CD14-positive monocyte (primary cell): ENCODE measurements around the gene HS6ST3. TPM values are rescaled to one million over a fixed set of nuclear protein-coding genes. Genes with fewer than 3 reads are reported as not detected.

Experiments
- DNase-seq, 3 donors: peaks; one replicate each; pipeline ENCODE4 v3.0.0-alpha.2; 2011 to 2022
- H2AFZ ChIP-seq: 2 replicates; pipeline ENCODE4 v1.6.0; 2012; ENCODE audit warnings: mild to moderate bottlenecking, low read depth, low read length, inconsistent platforms; ENCODE audit not compliant: insufficient read depth, poor library complexity, severe bottlenecking
- H3K27ac ChIP-seq, 2 donors: 1 replicate in 1 of 2; 2 replicates in 1 of 2; pipeline ENCODE4 v1.5.1; 2012 to 2013; ENCODE audit warnings: low read length in 2 of 2, control low read depth in 1 of 2, inconsistent platforms in 1 of 2, low read depth in 1 of 2, mild to moderate bottlenecking in 1 of 2
- H3K27me3 ChIP-seq, 2 donors: one replicate each; pipeline versions ENCODE4 v1.6.0 to v1.6.1; 2011 to 2013; ENCODE audit warnings: low read length in 2 of 2; ENCODE audit not compliant: control insufficient read depth in 2 of 2, insufficient read depth in 2 of 2
- H3K36me3 ChIP-seq, 2 donors: replicated peaks in 1 of 2; 1 replicate in 1 of 2; 2 replicates in 1 of 2; pipeline versions ENCODE4 v1.5.1 to v1.6.1; 2012 to 2013; ENCODE audit warnings: low read length in 2 of 2, control low read depth in 1 of 2, inconsistent platforms in 1 of 2, mild to moderate bottlenecking in 1 of 2; ENCODE audit not compliant: insufficient read depth in 2 of 2, control insufficient read depth in 1 of 2
- H3K4me1 ChIP-seq, 2 donors: 1 replicate in 1 of 2; 2 replicates in 1 of 2; pipeline versions ENCODE4 v1.5.1 to v1.6.1; 2012 to 2013; ENCODE audit warnings: low read length in 2 of 2, control low read depth in 1 of 2, inconsistent platforms in 1 of 2, mild to moderate bottlenecking in 1 of 2, moderate library complexity in 1 of 2; ENCODE audit not compliant: insufficient read depth in 2 of 2, control insufficient read depth in 1 of 2
- H3K4me2 ChIP-seq: replicated peaks from 2 replicates; pipeline ENCODE3; 2012; ENCODE audit warnings: low read length, moderate library complexity, mild to moderate bottlenecking; ENCODE audit not compliant: poor library complexity, severe bottlenecking; ENCODE audit errors: extremely low read depth
- H3K4me3 ChIP-seq, 3 experiments: fragments of 200-600 bp in 1 of 3; sonication (generic) in 1 of 3; replicated peaks in 1 of 3; 1 replicate in 2 of 3; 2 replicates in 1 of 3; pipeline ENCODE4 v1.5.1; 2011 to 2013; ENCODE audit warnings: low read length in 3 of 3, mild to moderate bottlenecking in 3 of 3, control low read depth in 2 of 3, low read depth in 2 of 3, inconsistent platforms in 1 of 3, moderate library complexity in 1 of 3
- H3K79me2 ChIP-seq: 2 replicates; pipeline ENCODE4 v1.6.0; 2012; ENCODE audit warnings: mild to moderate bottlenecking, control low read depth, inconsistent platforms, low read length, moderate library complexity; ENCODE audit not compliant: insufficient read depth
- H3K9ac ChIP-seq: 2 replicates; pipeline ENCODE4 v1.6.0; 2017; ENCODE audit warnings: low read length, mild to moderate bottlenecking; ENCODE audit not compliant: insufficient read depth, poor library complexity, severe bottlenecking
- H3K9me3 ChIP-seq, 2 donors: replicated peaks in 1 of 2; 1 replicate in 1 of 2; 2 replicates in 1 of 2; pipeline versions ENCODE4 v1.5.1 to v1.6.1; 2012 to 2013; ENCODE audit warnings: low read length in 2 of 2, control low read depth in 1 of 2; ENCODE audit not compliant: control insufficient read depth in 1 of 2, insufficient read depth in 1 of 2
- H4K20me1 ChIP-seq: 2 replicates; pipeline ENCODE4 v1.6.0; 2012; ENCODE audit warnings: mild to moderate bottlenecking, low read length, control low read depth, moderate library complexity; ENCODE audit not compliant: insufficient read depth
- H3K27ac Mint-ChIP-seq, 7 donors: one replicate each; pipeline ENCODE4 v1.8.0; 2020; ENCODE audit warnings: mild to moderate bottlenecking in 7 of 7, mixed read lengths in 7 of 7, moderate library complexity in 6 of 7, inconsistent platforms in 2 of 7
- H3K27me3 Mint-ChIP-seq, 3 donors: one replicate each; pipeline ENCODE4 v1.8.0; 2021 to 2022; ENCODE audit warnings: low read depth in 3 of 3, mild to moderate bottlenecking in 3 of 3, mixed read lengths in 3 of 3, moderate library complexity in 3 of 3, inconsistent platforms in 1 of 3
- H3K36me3 Mint-ChIP-seq, 2 donors: one replicate each; pipeline ENCODE4 v1.8.0; 2020; ENCODE audit warnings: mixed read lengths in 2 of 2, inconsistent platforms in 1 of 2, mild to moderate bottlenecking in 1 of 2
- H3K4me1 Mint-ChIP-seq: one replicate; pipeline ENCODE4 v1.8.0; 2020; ENCODE audit warnings: mild to moderate bottlenecking, mixed read lengths
- H3K4me3 Mint-ChIP-seq, 2 donors: one replicate each; pipeline ENCODE4 v1.8.0; 2020; ENCODE audit warnings: mild to moderate bottlenecking in 2 of 2, mixed read lengths in 2 of 2, moderate library complexity in 1 of 2
- H3K9me3 Mint-ChIP-seq, 7 donors: one replicate each; pipeline ENCODE4 v1.8.0; 2020 to 2022; ENCODE audit warnings: mixed read lengths in 7 of 7, mild to moderate bottlenecking in 6 of 7, moderate library complexity in 6 of 7, inconsistent platforms in 2 of 7
- CTCF ChIP-seq: fragments of 200-600 bp; IDR thresholded peaks from one replicate; pipeline ENCODE4 v1.8.0; 2022; ENCODE audit warnings: antibody characterized with exemption, mild to moderate bottlenecking
- WGBS: methylation state at CpG from one replicate; pipeline ENCODE4 v1.1.5; 2013; ENCODE audit warnings: missing lambda C conversion rate; ENCODE audit not compliant: insufficient coverage; 5-methylcytosine and 5-hydroxymethylcytosine counted together
- intact Hi-C, 2 donors: fragments of 100-400 bp; cut with micrococcal nuclease; formaldehyde crosslinking; loops; one replicate each; pipeline versions ENCODE4 v1.15.0 to v1.15.1; 2023
- polyA plus RNA-seq, 3 donors: library from polyadenylated mRNA; depleted of rRNA in 1 of 3; unstranded in 2 of 3; stranded (reverse) in 1 of 3; fragments of 300-500 nt in 2 of 3; fragments of >200 nt in 1 of 3; fragmentation: Illumina TruSeq in 2 of 3; gene quantifications; 1 replicate in 2 of 3; 2 replicates in 1 of 3; pipeline ENCODE4 v1.2.3, GENCODE V29; 2012 to 2021

HS6ST3 gene
- polyA plus RNA-seq, 3 donors = not detected

GRCh38 chr13:96696389-96696900 is 606.5 kb downstream of the HS6ST3 start:
- Histone ChIP-seq H3K9me3 (peaks cover 11 to 14% of the 10 kb centered on the region in 2 donors), H3K27me3 (no peaks in the 10 kb centered on the region), H3K4me1 (no peaks in the 10 kb centered on the region), H3K9ac (no peak overlapping the region), H4K20me1 (no peaks in the 10 kb centered on the region), H3K4me2 (no peak overlapping the region), H3K4me3 (no peak overlapping the region), H3K36me3 (no peaks in the 10 kb centered on the region), H3K79me2 (no peaks in the 10 kb centered on the region), H3K27ac (no peak overlapping the region), H2AFZ (no peak overlapping the region)
- no peak overlapping the region for H3K4me3 Mint-ChIP-seq
- no peak for TF ChIP-seq CTCF
- H3K27me3 Mint-ChIP-seq = peaks cover 0 to 1% (median 0%) of the 10 kb centered on the region in 3 donors
- no peak for DNase-seq
- WGBS = 100% methylated on average over 1 of the region's 6 CpGs
- no peaks in the 10 kb centered on the region for H3K36me3 Mint-ChIP-seq
- intact Hi-C loops = no loop called here
- H3K27ac Mint-ChIP-seq = no peak overlapping the region
- peaks cover 4 to 23% (median 10%) of the 10 kb centered on the region in 7 donors for H3K9me3 Mint-ChIP-seq
- H3K4me1 Mint-ChIP-seq = no peaks in the 10 kb centered on the region

GRCh38 chr13:96700657-96701056 is 610.8 kb downstream of the HS6ST3 start:
- H3K4me3 ChIP-seq = no peak overlapping the region
- no peaks in the 10 kb centered on the region for H3K4me1 ChIP-seq
- Mint-ChIP-seq H3K27me3 (peaks cover 0 to 2% (median 1%) of the 10 kb centered on the region in 3 donors), H3K9me3 (peaks cover 7 to 34% (median 17%) of the 10 kb centered on the region in 7 donors), H3K4me1 (no peaks in the 10 kb centered on the region), H3K36me3 (no peaks in the 10 kb centered on the region), H3K27ac (no peak overlapping the region), H3K4me3 (no peak overlapping the region)
- no peak for TF ChIP-seq CTCF
- H2AFZ ChIP-seq = no peak overlapping the region
- H3K9me3 ChIP-seq = peaks cover 15 to 17% of the 10 kb centered on the region in 2 donors
- no peak overlapping the region for H3K9ac ChIP-seq
- H4K20me1 ChIP-seq = no peaks in the 10 kb centered on the region
- intact Hi-C loops = no loop called here
- DNase-seq = no peak
- no peaks in the 10 kb centered on the region for H3K36me3 ChIP-seq
- no CpG with 5 or more reads among the region's 2 CpGs for WGBS
- H3K27ac ChIP-seq = no peak overlapping the region
- H3K4me2 ChIP-seq = no peak overlapping the region
- H3K79me2 ChIP-seq = no peaks in the 10 kb centered on the region
- H3K27me3 ChIP-seq = no peaks in the 10 kb centered on the region
